WTC11 (cell line): ENCODE results near the gene OLFM1. TPM values are rescaled to one million over a fixed set of nuclear protein-coding genes. Genes with fewer than 3 reads are reported as not detected.

Source experiments
- ATAC-seq: fragments of 200-7000 bp; cut with Tn5 transposase; 2 replicates; pipeline ENCODE4 v1.10.0; 2021; ENCODE audit warnings: mild to moderate bottlenecking, moderate library complexity
- CTCF ChIA-PET: fragments of 300-600 bp; sonication (Branson Sonifier 250); formaldehyde crosslinking; loops from one replicate; lab custom pipeline; 2021; ENCODE audit warnings: antibody characterized with exemption; lab: Charles Lee
- POLR2A ChIA-PET: fragments of 350-600 bp; sonication (Branson Sonifier 250); formaldehyde crosslinking; loops from one replicate; lab custom pipeline; 2021; ENCODE audit warnings: antibody characterized with exemption; lab: Charles Lee
- DNase-seq: peaks from one replicate; pipeline ENCODE4 v3.0.0; 2021; ENCODE audit warnings: low spot score
- H3K27ac Mint-ChIP-seq: 2 replicates; pipeline ENCODE4 v1.8.0; 2021; ENCODE audit warnings: mixed read lengths
- H3K27me3 Mint-ChIP-seq: 2 replicates; pipeline ENCODE4 v1.8.0; 2021; ENCODE audit warnings: low read depth, mild to moderate bottlenecking, moderate library complexity, mixed read lengths
- H3K36me3 Mint-ChIP-seq: 2 replicates; pipeline ENCODE4 v1.8.0; 2021; ENCODE audit warnings: mixed read lengths
- H3K4me1 Mint-ChIP-seq: 2 replicates; pipeline ENCODE4 v1.8.0; 2022; ENCODE audit warnings: mixed read lengths
- H3K4me3 Mint-ChIP-seq: 2 replicates; pipeline ENCODE4 v1.8.0; 2021; ENCODE audit warnings: mild to moderate bottlenecking, moderate library complexity, mixed read lengths
- H3K9me3 Mint-ChIP-seq: 2 replicates; pipeline ENCODE4 v1.8.0; 2021; ENCODE audit warnings: mixed read lengths
- ERG ChIP-seq: fragments of 250-450 bp; sonication (Bioruptor Pico); IDR thresholded peaks from 2 replicates; pipeline ENCODE4 v1.8.0; 2021; ENCODE audit warnings: mild to moderate bottlenecking
- IRF2 ChIP-seq: sonication (generic); formaldehyde crosslinking; IDR thresholded peaks from 2 replicates; pipeline ENCODE4 v1.8.0; 2022; ENCODE audit warnings: low read depth, missing genetic modification reagents, borderline replicate concordance
- KAT7 ChIP-seq: sonication (generic); formaldehyde crosslinking; IDR thresholded peaks from 2 replicates; pipeline ENCODE4 v1.8.1; 2023; ENCODE audit warnings: missing genetic modification reagents, mild to moderate bottlenecking, borderline replicate concordance
- MYBL2 ChIP-seq: sonication (generic); formaldehyde crosslinking; IDR thresholded peaks from 2 replicates; pipeline ENCODE4 v1.8.1; 2023; ENCODE audit warnings: mild to moderate bottlenecking, moderate library complexity, missing genetic modification reagents
- NR1H2 ChIP-seq: sonication (generic); formaldehyde crosslinking; IDR thresholded peaks from 2 replicates; pipeline ENCODE4 v1.9.0; 2021; ENCODE audit warnings: mild to moderate bottlenecking, moderate library complexity, missing genetic modification reagents
- OVOL2 ChIP-seq: fragments of 250-450 bp; sonication (Bioruptor Pico); IDR thresholded peaks from 2 replicates; pipeline ENCODE4 v1.9.0; 2021; ENCODE audit warnings: mild to moderate bottlenecking, borderline replicate concordance
- SMAD3 ChIP-seq: sonication (generic); formaldehyde crosslinking; IDR thresholded peaks from 2 replicates; pipeline ENCODE4 v1.8.0; 2022; ENCODE audit warnings: missing genetic modification reagents, mild to moderate bottlenecking, borderline replicate concordance
- SOX15 ChIP-seq: fragments of 250-450 bp; sonication (Bioruptor Pico); IDR thresholded peaks from 2 replicates; pipeline ENCODE4 v1.9.0; 2021; ENCODE audit warnings: mild to moderate bottlenecking
- ZNF416 ChIP-seq: fragments of 250-450 bp; sonication (Bioruptor Pico); IDR thresholded peaks from 2 replicates; pipeline ENCODE4 v1.9.0; 2021; ENCODE audit warnings: mild to moderate bottlenecking, inconsistent platforms
- ZNF423 ChIP-seq: fragments of 250-450 bp; sonication (Bioruptor Pico); IDR thresholded peaks from 2 replicates; pipeline ENCODE4 v2.1.2; 2022; ENCODE audit warnings: mild to moderate bottlenecking, moderate library complexity
- ZNF532 ChIP-seq: fragments of 250-450 bp; sonication (Bioruptor Pico); IDR thresholded peaks from 2 replicates; pipeline ENCODE4 v1.9.0; 2021; ENCODE audit warnings: mild to moderate bottlenecking, borderline replicate concordance
- total RNA-seq: library from RNA; stranded (reverse); gene quantifications from 3 replicates; pipeline ENCODE4 v1.2.3, GENCODE V29; 2021
- TF ChIP-seq, protein P1 (sequence below): sonication (generic); formaldehyde crosslinking; IDR thresholded peaks from 2 replicates; pipeline ENCODE4 v1.8.1; 2022; ENCODE audit warnings: low read depth, mild to moderate bottlenecking, moderate library complexity, missing genetic modification reagents, borderline replicate concordance
- TF ChIP-seq, protein P2 (sequence below): sonication (generic); formaldehyde crosslinking; IDR thresholded peaks from 2 replicates; pipeline ENCODE4 v1.8.1; 2023; ENCODE audit warnings: mild to moderate bottlenecking, missing genetic modification reagents
- TF ChIP-seq, protein P3 (sequence below): sonication (generic); formaldehyde crosslinking; IDR thresholded peaks from 2 replicates; pipeline ENCODE4 v1.8.0; 2022; ENCODE audit warnings: mild to moderate bottlenecking, missing genetic modification reagents
- TF ChIP-seq, protein P4 (sequence below): sonication (generic); formaldehyde crosslinking; IDR thresholded peaks from 2 replicates; pipeline ENCODE4 v1.8.1; 2023; ENCODE audit warnings: mild to moderate bottlenecking, missing genetic modification reagents

The OLFM1 gene
- total RNA-seq, 1 experiment from 2014 or later, result 37.6 TPM

GRCh38 chr9:135081731-135082130, 5.7 kb upstream of the OLFM1 start:
- Mint-ChIP-seq H3K9me3 (no peaks in the 10 kb centered on the region), H3K4me3 (no peak overlapping the region), H3K27me3 (peaks cover 9% of the 10 kb centered on the region), H3K27ac (no peak overlapping the region), H3K36me3 (no peaks in the 10 kb centered on the region), H3K4me1 (peaks cover 16% of the 10 kb centered on the region)
- ATAC-seq (no peak), DNase-seq (no peak)
- TF ChIP-seq, protein P1, sequence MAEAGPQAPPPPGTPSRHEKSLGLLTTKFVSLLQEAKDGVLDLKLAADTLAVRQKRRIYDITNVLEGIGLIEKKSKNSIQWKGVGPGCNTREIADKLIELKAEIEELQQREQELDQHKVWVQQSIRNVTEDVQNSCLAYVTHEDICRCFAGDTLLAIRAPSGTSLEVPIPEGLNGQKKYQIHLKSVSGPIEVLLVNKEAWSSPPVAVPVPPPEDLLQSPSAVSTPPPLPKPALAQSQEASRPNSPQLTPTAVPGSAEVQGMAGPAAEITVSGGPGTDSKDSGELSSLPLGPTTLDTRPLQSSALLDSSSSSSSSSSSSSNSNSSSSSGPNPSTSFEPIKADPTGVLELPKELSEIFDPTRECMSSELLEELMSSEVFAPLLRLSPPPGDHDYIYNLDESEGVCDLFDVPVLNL (CRISPR knock-in tag), result no peak
- TF ChIP-seq ZNF423 (CRISPR knock-in tag), result no peak
- TF ChIP-seq, protein P2, sequence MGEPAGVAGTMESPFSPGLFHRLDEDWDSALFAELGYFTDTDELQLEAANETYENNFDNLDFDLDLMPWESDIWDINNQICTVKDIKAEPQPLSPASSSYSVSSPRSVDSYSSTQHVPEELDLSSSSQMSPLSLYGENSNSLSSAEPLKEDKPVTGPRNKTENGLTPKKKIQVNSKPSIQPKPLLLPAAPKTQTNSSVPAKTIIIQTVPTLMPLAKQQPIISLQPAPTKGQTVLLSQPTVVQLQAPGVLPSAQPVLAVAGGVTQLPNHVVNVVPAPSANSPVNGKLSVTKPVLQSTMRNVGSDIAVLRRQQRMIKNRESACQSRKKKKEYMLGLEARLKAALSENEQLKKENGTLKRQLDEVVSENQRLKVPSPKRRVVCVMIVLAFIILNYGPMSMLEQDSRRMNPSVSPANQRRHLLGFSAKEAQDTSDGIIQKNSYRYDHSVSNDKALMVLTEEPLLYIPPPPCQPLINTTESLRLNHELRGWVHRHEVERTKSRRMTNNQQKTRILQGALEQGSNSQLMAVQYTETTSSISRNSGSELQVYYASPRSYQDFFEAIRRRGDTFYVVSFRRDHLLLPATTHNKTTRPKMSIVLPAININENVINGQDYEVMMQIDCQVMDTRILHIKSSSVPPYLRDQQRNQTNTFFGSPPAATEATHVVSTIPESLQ, result no peak
- TF ChIP-seq ERG (CRISPR knock-in tag), result no peak
- no peak for TF ChIP-seq ZNF532
- TF ChIP-seq, protein P3, sequence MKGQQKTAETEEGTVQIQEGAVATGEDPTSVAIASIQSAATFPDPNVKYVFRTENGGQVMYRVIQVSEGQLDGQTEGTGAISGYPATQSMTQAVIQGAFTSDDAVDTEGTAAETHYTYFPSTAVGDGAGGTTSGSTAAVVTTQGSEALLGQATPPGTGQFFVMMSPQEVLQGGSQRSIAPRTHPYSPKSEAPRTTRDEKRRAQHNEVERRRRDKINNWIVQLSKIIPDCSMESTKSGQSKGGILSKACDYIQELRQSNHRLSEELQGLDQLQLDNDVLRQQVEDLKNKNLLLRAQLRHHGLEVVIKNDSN (CRISPR knock-in tag), result no peak
- no peak for TF ChIP-seq ZNF416 (CRISPR knock-in tag)
- no peak for TF ChIP-seq SMAD3
- TF ChIP-seq OVOL2 (CRISPR knock-in tag), result no peak
- no peak for TF ChIP-seq SOX15 (CRISPR knock-in tag)
- TF ChIP-seq, protein P4, sequence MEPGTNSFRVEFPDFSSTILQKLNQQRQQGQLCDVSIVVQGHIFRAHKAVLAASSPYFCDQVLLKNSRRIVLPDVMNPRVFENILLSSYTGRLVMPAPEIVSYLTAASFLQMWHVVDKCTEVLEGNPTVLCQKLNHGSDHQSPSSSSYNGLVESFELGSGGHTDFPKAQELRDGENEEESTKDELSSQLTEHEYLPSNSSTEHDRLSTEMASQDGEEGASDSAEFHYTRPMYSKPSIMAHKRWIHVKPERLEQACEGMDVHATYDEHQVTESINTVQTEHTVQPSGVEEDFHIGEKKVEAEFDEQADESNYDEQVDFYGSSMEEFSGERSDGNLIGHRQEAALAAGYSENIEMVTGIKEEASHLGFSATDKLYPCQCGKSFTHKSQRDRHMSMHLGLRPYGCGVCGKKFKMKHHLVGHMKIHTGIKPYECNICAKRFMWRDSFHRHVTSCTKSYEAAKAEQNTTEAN, result no peak
- POLR2A ChIA-PET, result no interaction called here
- CTCF ChIA-PET, result no interaction called here

DNA sequence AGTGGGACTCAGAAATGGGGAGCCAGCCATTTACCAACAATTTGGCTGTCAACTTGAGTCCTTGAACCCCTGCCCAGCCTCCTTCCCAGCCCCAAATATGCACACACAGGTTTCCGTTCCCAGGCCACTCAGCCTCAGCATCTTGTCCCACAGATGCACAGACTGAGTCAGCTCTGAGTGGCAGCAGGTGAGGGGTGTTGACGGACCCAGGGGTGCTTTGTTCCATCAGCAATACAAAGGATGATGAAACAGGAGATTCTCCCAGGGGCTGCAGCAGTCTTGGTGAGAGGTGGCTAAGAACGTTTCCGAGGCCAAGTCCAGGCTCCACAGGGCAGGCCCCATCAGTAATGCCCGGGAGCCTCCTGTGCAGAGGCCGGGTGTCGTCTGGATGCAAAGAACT, 4.9 kb upstream of the OLFM1 start:
- Mint-ChIP-seq H3K27ac (no peak overlapping the region), H3K4me3 (no peak overlapping the region), H3K36me3 (no peaks in the 10 kb centered on the region), H3K27me3 (peaks cover 6% of the 10 kb centered on the region; the same call in 1 of the 2 replicates), H3K4me1 (peaks cover 14% of the 10 kb centered on the region), H3K9me3 (no peaks in the 10 kb centered on the region)
- ChIA-PET POLR2A (no interaction called here), CTCF (no interaction called here)
- ATAC-seq (no peak), DNase-seq (no peak)
- no peak for TF ChIP-seq NR1H2 (CRISPR knock-in tag)
- TF ChIP-seq MYBL2, result no peak
- TF ChIP-seq KAT7, result no peak
- no peak for TF ChIP-seq OVOL2 (CRISPR knock-in tag)
- no peak for TF ChIP-seq IRF2 (CRISPR knock-in tag)
